NCI-H2081 (cell line): ENCODE measurements around the gene TYK2.
"Not testable (repeated sequence)": the region's sequence is repeated elsewhere in the genome, so short reads cannot be mapped to it uniquely, and the experiment has no call there.

Experiments
- DNase-seq, 2 experiments: peaks; one replicate each; lab custom pipeline; 2025; lab: John Stamatoyannopoulos, UW

The TYK2 gene

DNA sequence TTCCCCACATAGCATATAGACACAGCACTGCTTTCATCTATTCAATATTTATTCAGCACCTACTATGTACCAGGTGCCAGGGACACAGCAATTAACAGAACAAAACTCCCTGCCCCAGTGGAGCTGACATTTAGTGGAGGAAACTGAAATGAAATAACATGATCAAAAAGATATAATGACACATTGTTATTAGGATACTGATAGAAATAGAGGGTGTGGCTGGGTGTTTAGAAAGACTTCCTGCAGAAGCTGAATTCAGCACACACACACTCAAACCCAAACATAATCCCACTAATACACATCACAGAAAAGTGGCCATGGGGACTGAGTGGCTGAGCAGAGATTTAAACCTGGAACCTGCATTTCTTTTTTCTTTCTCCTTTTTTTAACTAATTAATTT, 26.7 kb upstream of the TYK2 start:
- DNase-seq = no peak

DNA sequence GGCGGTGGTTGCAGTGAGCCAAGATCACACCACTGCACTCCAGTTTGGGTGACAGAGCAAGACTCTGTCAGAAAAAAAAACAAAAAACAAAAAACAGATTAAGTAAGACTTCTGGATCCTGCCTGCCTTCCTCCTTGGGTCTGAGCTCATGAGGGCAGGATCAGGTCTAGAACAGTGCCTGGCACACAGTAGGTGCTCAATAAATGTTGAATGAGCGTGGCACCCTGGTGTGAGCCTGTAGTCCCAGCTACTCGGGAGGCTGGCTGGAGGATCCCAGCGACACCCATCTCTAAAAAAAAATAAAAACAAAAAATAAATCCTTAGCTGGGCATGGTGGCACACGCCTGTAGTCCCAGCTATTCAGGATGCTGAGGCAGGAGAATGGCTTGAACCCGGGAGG, 25.8 kb upstream of the TYK2 start:
- DNase-seq = no peak

DNA sequence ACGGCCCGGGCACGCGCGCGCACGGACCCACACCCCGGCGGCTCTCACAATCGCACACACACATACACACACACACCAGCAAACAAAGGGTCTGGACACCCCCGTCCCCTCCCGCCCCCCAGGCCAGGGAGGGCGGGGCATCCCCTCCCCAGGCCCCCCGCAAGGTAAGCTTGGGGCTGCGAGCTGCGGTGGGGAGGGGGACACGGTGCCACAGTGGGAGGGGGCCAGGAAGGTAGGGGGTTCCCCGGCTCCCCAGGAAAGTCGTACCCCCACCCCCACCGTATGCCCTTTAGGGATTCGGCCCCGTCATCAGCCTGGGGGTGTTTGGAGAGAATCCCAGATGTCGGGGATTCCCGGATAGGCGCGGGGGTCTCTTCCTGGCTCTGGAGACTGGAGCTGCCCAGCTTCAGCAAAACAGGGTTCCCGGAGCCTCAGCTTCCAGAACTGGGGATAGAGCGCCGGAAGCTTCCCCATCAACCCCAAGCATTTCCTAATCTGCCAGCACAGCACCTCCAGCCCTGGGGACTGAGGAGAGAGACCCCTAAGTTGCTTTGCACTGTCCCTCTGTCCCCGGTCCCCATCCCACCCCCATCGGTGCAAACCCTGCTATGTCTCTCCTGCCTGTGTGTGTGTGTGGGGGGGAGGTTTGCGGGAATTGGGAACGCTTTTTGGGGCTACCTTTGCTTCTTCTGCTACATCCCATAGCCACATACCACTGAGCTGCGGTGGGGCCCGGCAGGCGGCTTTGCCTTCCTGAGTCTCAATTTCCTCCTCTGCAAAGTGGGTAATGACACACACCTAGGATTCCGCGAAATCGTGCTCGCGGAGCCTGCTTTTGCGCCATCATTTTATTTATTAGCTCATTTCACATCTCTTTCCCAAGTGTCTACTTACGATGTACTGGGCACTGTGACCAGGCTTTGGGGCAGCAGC, 24.8 kb upstream of the TYK2 start:
- no peak for DNase-seq

DNA sequence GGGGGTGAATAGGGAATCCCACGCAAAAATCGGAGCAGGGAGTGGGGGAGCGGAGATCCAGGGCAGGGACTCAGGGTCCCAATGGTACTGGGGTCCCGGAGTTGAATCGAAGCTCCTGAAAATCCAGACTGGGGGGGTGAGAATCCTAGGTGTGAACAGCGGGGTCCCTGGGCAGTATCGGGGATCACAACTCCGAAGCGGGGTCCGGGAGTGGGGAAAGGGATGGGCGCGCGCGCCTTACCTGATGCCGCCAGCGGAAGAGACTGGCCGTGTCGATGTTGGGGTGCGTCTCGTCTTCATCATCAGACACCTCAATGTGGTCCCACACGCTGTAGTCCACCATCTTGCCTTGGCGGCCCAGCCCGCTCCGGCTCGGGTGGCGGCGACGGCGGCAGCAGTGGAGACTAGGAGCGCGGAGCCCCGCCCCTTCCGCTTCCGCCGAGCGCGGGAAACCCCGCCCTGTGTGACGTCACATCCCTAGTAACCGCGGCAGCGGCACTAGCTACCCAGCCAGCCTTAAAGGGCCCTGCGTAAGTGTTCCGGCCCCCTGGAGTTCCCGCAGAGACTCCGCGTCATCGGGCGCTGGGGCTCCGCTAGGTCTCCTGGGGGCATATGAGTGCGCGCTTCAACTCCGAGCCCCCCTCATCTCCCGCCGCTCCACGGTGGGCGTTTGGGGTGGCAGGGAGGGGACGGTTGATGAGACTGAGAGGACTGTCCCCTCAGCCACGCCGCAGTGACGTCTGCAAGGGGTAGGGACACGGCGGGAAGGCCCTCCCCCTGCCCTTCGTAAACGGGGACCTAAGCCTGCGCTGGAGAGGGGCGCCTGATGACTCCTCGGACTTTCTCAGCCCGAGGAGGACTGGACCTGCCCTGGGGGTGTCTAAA, 23.0 kb upstream of the TYK2 start, which contains the start of gene CDC37:
Gene CDC37 (minus strand): TSS at position 406 of the 885 bp plus-strand sequence. CDS start 63 bp downstream, at position 343.
- DNase-seq = peak; percentile 95 to 96

DNA sequence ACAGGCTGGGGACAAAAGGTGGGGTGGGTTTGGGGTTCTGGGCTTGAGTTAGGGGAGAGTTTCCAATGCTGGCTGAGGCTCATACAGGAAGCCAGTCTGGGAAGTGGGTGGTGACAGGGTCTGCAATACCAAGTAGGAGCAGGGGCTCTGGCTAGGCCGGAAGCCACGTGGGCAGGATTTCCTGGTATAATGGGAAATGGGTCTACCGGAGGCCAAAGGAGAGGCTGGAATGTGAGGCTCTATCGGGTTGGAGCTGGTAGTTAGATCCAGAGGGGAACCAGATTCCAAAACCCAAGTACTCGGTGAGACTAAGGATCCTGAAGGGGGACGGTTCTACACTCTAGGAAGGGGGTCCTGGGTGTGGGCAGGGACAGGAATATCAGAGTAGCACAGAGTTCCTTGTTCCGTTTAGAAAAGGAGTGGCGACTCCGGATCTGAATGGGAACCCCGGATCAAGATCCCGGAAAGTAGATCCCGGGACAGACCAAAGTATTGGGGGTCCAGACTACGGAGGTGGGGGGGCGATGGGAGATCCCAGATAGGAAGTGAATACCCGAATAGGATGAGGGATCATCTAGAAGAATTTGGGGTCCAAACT, 22.2 kb upstream of the TYK2 start:
- no peak for DNase-seq

DNA sequence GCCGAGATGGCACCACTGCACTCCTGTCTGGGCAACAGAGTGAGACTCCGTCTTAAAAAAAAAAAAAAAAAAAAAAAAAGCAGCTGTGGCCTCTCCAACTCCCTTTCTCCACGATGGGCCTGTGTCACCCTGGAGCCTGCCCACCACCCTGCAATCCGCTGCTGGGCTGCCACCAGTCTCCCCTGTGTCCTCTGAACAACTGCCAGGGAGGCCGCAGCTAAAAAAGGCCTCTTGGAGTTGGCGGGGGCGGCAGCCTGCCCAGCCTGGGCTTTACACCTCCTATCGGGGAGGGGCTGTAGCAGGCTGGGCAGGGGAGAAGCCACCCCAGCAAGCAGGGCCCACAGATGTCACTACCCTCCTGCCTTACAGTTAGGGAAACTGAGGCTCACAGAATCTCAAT, 19.5 kb upstream of the TYK2 start:
- no peak for DNase-seq

DNA sequence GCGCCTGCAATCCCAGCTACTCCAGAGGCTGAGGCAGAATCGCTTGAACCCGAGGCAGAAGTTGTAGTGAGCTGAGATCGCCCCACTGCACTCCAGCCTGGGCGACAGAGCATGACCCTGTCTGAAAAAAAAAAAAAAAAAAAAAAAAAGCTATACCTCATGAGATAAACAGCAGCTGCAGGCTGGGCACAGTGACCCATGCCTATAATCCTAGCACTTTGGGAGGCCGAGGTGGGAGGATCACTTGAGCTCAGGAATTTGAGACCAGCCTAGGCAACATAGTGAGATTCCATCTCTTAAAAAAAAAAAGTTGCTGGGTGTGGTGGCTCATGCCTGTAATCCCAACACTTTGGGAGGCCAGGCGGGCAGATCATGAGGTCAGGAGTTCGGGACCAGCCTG, 19.0 kb upstream of the TYK2 start:
- not testable (repeated sequence) for DNase-seq

DNA sequence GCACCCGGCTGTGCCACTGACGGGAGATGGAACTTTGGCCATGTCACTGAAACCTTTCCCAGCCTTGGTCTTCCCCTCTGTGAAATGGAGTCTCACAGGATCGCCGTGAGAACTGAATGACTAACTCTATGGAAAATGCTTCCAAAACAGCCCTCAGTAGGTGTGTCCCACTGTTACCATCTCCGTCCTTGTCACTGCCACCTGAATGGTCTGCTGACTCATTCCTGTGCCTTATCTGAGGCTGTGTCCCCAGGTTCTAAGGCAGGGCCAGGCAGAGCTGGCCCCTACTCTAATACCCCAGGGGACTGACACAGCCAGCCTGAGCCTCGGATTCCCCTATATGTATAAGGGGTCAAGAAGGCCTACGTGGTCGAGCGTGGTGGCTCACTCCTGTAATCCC, 18.4 kb upstream of the TYK2 start:
- DNase-seq = no peak

DNA sequence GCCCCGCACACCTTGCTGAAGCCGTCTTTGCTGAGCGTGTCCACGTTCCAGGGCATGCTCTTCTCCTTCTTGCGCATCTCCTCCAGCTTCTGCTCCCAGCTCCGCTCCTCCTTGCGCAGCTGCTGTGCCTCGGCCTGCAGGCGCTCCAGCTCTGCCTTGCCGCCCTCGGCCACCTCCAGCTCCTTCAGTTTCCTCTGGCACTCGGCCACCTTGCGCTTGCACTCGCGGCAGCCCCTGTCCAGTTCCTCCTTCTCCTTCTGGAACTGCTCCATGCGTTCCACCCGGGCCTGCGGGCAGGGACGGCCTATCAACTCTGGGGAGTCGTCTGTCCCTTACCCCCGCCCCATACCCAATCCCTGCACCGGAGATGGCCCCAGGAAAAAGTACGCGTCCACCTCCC, 15.5 kb upstream of the TYK2 start:
- no peak for DNase-seq

DNA sequence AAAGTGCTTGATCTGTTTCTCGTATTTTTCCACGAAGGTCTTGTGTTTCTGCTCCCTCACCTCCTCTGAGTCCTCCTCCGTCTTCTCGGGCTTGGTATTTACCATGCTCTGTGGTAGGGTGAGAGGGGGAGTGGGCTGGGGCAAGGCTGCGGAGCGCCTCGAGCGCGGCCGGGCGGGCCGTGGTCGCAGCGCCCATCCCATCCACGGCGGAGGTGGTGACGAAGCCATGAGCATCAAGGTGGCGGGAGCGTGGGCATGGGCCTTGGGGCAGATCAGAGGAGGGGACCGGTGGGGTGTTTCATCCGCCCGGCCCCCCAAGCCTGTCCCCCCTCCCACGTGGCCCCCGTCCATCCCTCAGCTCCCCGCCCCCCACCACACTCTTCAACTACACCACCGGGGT, 15.1 kb upstream of the TYK2 start:
- DNase-seq = no peak

DNA sequence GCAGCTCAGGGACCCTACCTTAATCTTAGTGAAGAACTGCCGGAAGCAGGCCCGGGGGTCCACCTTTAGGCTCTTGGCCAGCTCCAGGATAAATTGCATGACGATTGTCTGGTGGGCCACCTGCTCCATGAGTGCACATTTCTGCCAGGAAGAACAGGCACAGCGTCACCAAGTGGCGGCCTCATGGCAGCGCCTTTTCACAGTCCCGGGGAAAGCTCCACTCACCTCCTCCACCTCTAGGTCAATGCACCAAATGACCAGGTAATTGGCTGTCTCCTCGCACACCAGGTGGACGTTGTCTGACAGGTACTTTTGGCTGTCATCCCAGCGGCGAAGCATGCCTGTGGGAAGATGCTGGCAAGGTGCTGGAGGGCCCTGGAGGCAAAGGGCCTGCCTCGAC, 14.6 kb upstream of the TYK2 start:
- no peak for DNase-seq

DNA sequence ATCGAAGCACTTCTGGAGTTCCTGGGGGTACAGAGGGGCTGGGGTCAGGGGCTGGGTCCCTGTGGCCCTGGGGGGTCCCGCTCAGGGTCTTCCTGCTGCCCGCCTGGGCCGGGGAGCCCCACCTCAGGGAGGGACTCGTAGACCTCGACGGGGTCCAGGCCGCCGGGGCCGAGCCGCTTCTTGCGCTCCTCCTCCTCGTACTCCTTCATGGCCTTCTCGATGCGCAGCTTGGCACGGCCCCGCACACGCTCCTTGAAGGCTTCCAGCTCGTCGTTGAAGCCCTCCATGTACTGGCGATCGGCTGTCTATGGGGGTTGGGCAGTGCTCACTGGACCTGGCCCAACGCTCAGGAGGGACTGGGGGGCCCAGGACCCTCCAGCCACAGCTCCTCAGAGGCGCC, 12.8 kb upstream of the TYK2 start:
- no peak for DNase-seq

DNA sequence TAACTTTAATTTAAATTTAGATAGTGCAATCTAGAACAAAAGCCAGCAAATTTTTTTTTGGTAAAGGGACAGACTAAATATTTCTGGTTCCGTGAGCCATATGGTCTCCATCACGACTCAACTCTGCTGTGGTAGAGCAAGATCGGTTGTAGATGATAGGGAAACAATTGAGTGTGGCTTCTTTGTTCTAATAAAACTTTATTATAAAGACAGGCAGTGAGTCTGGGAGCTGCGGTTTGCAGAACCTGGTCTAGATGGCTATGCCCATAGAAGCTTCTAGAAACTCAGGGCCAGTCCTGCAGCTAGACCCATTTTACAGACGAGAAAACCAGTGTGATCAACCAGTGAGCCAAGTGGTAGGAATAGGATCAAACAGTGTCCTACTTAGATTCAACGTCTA, 11.7 kb upstream of the TYK2 start:
- DNase-seq = no peak

DNA sequence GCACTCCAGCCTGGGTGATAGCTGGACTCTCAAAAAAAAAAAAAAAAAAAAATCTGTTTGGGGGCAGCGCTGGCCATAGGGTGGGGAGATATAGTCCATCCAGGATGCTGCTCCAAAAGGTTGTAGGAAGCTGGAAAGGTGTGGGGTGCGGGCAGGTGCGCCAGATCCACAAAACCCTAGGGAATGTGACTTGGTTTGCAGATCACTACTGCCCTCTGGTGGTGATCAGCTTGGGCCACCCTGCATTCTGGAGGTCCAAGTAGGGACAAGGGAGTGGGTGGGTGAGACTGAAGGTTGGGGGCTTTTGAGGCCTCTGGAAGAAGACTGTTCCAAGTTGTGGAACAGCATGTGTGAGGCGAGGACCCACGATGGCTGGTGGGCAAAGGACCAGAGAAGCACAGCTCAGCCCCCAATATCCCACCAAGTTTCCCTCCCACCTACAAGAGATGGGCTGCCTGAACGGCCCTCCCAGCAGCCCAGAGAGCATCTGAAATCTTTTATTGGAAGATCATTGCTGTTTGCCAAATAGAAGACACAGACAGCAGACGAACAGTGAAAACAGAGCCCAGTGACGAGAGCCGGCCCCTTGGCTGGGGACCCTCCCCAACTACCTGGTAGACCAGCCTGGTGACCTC, 10.4 kb upstream of the TYK2 start:
- DNase-seq = peak; percentile 54 to 66

DNA sequence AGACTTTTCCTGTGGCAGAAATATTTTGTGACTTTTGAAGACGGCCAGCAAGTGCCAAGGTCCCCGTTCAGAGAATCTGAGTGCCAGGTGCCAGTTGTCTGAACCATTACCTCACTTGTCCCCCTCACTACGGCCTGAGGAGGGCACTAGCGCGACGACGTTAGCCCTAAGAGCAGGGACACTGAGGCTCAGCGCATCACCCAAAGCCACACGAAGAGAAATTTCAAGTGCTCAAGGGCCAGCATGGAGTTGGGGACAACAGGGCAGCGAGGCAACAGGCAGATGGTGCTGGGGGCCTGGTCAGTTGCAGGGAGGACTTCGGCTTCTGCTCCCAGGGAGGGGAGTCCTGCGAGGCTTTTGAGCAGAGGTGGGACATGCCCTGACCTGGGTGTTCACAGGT, 9.5 kb upstream of the TYK2 start:
- DNase-seq = no peak

DNA sequence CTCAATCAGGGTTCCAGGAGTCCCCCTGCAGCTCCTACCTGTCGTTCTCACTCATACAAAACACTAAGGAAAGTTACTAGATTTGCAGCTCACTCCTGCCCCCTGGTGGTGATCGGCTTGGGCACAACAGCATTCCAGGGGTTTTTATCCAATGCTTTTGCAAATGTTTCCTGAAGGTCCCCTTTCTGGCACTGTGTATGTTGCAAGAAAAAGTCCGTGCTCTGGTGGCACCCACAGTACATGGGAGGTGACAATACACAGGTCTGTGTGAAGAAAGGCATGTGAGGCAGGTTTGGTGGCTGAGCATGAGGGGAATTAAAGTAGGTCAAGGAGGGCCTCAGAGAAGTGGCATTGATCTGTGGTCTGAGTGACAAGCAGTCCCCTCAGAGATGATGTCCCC, 8.6 kb upstream of the TYK2 start:
- peak; percentile 72 to 81 for DNase-seq

DNA sequence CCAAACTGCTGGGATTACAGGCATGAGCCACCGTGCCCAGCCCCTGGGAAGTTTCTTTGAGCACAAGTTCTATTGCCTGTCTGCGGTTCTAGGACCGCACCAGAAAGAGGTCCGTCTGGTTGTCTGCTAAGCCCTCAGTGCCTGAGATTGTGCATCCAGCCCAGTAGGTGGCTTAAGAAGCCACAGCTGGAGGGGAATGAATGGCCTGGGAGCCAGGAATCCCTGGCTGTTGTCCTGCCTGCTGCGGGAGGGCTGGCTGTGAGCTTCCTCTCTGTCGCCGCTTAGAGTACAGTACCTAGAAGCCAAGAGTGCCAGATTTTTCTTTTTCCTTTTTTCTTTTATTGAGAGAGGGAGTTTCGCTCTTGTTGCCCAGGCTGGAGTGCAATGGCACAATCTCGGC, 4.2 kb upstream of the TYK2 start:
- DNase-seq = no peak

DNA sequence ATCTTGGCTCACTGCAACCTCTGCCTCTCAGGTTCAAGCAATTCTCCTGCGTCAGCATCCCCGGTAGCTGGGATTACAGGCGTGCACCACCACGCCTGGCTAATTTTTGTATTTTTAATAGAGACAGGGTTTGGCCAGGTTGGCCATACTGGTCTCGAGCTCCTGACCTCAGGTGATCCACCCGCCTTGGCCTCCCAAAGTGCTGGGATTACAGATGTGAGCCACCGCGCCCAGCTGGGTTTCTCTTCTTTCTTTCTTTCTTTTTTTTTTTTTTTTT, 2.8 kb upstream of the TYK2 start:
- not testable (repeated sequence) for DNase-seq

DNA sequence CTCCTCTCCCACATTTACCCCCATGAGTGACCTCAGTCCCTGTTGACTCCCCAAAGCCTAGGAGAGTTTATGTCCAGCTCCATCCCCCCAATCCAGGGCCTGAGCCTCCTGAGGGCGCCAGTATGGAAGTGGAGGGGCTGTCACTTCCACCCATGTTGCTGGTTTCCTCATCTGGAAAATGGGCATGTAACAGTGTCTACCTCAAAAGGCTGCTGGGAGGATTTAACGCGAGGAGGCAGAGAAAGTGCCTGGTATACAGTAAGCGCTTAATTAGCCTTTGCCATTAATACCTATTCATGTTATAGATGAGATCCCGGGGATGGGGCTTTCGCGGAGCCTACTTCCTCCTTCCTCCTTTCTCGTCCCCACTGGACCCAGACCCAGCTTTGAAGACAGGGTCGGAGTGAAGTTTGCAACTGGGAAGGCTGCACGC, 476 bp downstream of the TYK2 start:
- DNase-seq = no peak

DNA sequence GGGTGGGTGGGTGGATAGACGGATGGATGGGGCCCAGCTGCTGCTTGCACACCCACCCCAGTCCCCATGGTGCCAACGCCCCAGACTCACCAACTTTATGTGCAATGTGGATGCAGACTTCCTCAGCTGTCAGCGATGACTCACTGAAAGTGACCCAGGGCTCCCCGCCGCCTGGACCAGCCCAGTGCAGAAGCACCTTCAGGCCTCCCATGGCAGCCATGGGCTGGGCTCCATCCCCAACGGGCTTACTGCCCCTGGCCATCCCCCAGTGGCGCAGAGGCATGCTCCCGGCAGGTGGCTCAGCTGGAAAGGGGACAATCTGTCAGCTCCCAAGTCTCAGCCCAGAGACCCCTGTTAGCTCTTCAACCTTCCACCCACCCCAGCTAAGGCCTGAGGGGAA, 2.2 kb downstream of the TYK2 start:
- no peak for DNase-seq

DNA sequence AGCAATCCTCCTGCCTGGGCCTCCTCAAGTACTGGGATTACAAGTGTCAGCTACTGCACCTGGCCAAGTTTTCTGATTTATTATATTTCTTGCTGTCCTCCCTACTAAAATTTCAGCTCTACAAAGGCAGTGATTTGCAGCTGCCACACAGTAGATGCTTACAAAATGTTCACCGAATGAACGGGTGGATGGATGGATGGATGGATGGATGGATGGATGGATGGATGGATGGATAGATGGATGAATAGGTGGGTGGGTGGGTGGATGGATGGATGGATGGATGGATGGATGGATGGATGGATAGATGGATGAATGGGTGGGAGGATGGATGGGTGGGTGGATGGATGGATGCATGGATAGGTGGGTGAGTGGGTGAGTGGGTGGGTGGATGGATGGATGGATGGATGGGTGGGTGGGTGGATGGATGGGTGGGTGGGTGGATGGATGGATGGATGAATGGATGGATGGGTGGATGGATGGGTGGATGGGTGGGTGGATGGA, 3.2 kb downstream of the TYK2 start:
- not testable (repeated sequence) for DNase-seq

DNA sequence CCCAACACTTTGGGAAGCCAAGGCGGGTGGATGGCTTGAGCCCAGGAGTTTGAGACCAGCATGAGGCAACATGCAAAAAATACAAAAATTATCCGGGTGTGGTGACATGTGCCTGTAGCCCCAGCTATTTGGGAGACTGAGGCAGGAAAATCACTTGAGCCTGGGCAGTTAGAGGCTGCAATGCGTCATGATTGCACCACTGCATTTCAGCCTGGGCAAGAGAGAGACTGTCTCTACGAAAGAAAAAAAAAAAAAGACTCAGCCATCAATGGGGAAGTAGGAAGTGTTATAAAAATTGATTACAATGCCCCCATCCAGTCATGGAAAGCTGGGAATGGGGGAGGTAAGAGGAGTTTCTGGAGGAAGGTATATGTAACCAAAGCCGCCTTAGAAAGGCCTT, 5.4 kb downstream of the TYK2 start:
- no peak for DNase-seq
